ENCODE results near the gene MCC.
"Not testable (repeated sequence)": the region's sequence is repeated elsewhere in the genome, so short reads cannot be mapped to it uniquely, and the experiment has no call there.

MCC gene

GRCh38 chr5:113081091-113081839, 407.0 kb downstream of the MCC start:
- H3K9ac ChIP-seq (ENCODE audit: low read depth in 1 of 2, low read length in 2 of 2), result no peak overlapping the region
- no peaks in the 10 kb centered on the region for H3K27me3 ChIP-seq (ENCODE audit: control insufficient read depth in 1 of 2, insufficient read depth in 2 of 2, low read length in 2 of 2)
- no peak overlapping the region for H3K27ac ChIP-seq (ENCODE audit: low read depth, low read length)
- no peak overlapping the region for H3K4me3 ChIP-seq (ENCODE audit: low read depth in 1 of 2, low read length in 2 of 2)
- H3K9me3 ChIP-seq (ENCODE audit: control insufficient read depth in 1 of 2, low read length in 2 of 2), result no peaks in the 10 kb centered on the region
- no peaks in the 10 kb centered on the region for H3K4me1 ChIP-seq (ENCODE audit: control insufficient read depth in 1 of 2, insufficient read depth in 2 of 2, low read length in 2 of 2)
- peaks cover 0 to 5% of the 10 kb centered on the region in 2 donors for H3K36me3 ChIP-seq (ENCODE audit: control insufficient read depth in 1 of 2, insufficient read depth in 2 of 2, low read length in 2 of 2)

- H3K9ac ChIP-seq (ENCODE audit: low read depth in 1 of 2, low read length in 2 of 2); H3K4me3 ChIP-seq (ENCODE audit: low read depth in 1 of 2, low read length in 2 of 2); H3K27ac ChIP-seq (ENCODE audit: low read depth, low read length); H3K9me3 ChIP-seq (ENCODE audit: control insufficient read depth in 1 of 2, low read length in 2 of 2); H3K27me3 ChIP-seq (ENCODE audit: control insufficient read depth in 1 of 2, insufficient read depth in 2 of 2, low read length in 2 of 2); H3K36me3 ChIP-seq (ENCODE audit: control insufficient read depth in 1 of 2, insufficient read depth in 2 of 2, low read length in 2 of 2); H3K4me1 ChIP-seq (ENCODE audit: control insufficient read depth in 1 of 2, insufficient read depth in 2 of 2, low read length in 2 of 2): not testable (repeated sequence)
These were observed 411.6 kb downstream of the MCC start for GRCh38 chr5:113076649-113077048.

- Histone ChIP-seq H3K4me3 (ENCODE audit: low read depth in 1 of 2, low read length in 2 of 2) (no peak overlapping the region), H3K27ac (ENCODE audit: low read depth, low read length) (no peak overlapping the region), H3K36me3 (ENCODE audit: control insufficient read depth in 1 of 2, insufficient read depth in 2 of 2, low read length in 2 of 2) (no peaks in the 10 kb centered on the region), H3K9ac (ENCODE audit: low read depth in 1 of 2, low read length in 2 of 2) (no peak overlapping the region), H3K4me1 (ENCODE audit: control insufficient read depth in 1 of 2, insufficient read depth in 2 of 2, low read length in 2 of 2) (no peaks in the 10 kb centered on the region), H3K9me3 (ENCODE audit: control insufficient read depth in 1 of 2, low read length in 2 of 2) (no peaks in the 10 kb centered on the region), H3K27me3 (ENCODE audit: control insufficient read depth in 1 of 2, insufficient read depth in 2 of 2, low read length in 2 of 2) (no peaks in the 10 kb centered on the region)
These were observed 413.2 kb downstream of the MCC start for GRCh38 chr5:113075019-113075418.

- H3K9ac ChIP-seq (ENCODE audit: low read depth in 1 of 2, low read length in 2 of 2); H3K27ac ChIP-seq (ENCODE audit: low read depth, low read length); H3K9me3 ChIP-seq (ENCODE audit: control insufficient read depth in 1 of 2, low read length in 2 of 2); H3K4me3 ChIP-seq (ENCODE audit: low read depth in 1 of 2, low read length in 2 of 2); H3K4me1 ChIP-seq (ENCODE audit: control insufficient read depth in 1 of 2, insufficient read depth in 2 of 2, low read length in 2 of 2); H3K27me3 ChIP-seq (ENCODE audit: control insufficient read depth in 1 of 2, insufficient read depth in 2 of 2, low read length in 2 of 2); H3K36me3 ChIP-seq (ENCODE audit: control insufficient read depth in 1 of 2, insufficient read depth in 2 of 2, low read length in 2 of 2): not testable (repeated sequence)
These were observed 414.6 kb downstream of the MCC start for GRCh38 chr5:113073629-113074034.

GRCh38 chr5:113071401-113071800, 416.9 kb downstream of the MCC start:
- no peaks in the 10 kb centered on the region for H3K9me3 ChIP-seq (ENCODE audit: control insufficient read depth in 1 of 2, low read length in 2 of 2)
- H3K9ac ChIP-seq (ENCODE audit: low read depth in 1 of 2, low read length in 2 of 2), result no peak overlapping the region
- H3K27me3 ChIP-seq (ENCODE audit: control insufficient read depth in 1 of 2, insufficient read depth in 2 of 2, low read length in 2 of 2), result no peaks in the 10 kb centered on the region
- no peaks in the 10 kb centered on the region for H3K4me1 ChIP-seq (ENCODE audit: control insufficient read depth in 1 of 2, insufficient read depth in 2 of 2, low read length in 2 of 2)
- no peaks in the 10 kb centered on the region for H3K36me3 ChIP-seq (ENCODE audit: control insufficient read depth in 1 of 2, insufficient read depth in 2 of 2, low read length in 2 of 2)
- H3K27ac ChIP-seq (ENCODE audit: low read depth, low read length), result no peak overlapping the region
- H3K4me3 ChIP-seq (ENCODE audit: low read depth in 1 of 2, low read length in 2 of 2), result no peak overlapping the region

GRCh38 chr5:113070901-113071300, 417.4 kb downstream of the MCC start:
- no peaks in the 10 kb centered on the region for H3K4me1 ChIP-seq (ENCODE audit: control insufficient read depth in 1 of 2, insufficient read depth in 2 of 2, low read length in 2 of 2)
- no peaks in the 10 kb centered on the region for H3K36me3 ChIP-seq (ENCODE audit: control insufficient read depth in 1 of 2, insufficient read depth in 2 of 2, low read length in 2 of 2)
- no peak overlapping the region for H3K27ac ChIP-seq (ENCODE audit: low read depth, low read length)
- H3K27me3 ChIP-seq (ENCODE audit: control insufficient read depth in 1 of 2, insufficient read depth in 2 of 2, low read length in 2 of 2), result no peaks in the 10 kb centered on the region
- no peak overlapping the region for H3K4me3 ChIP-seq (ENCODE audit: low read depth in 1 of 2, low read length in 2 of 2)
- no peak overlapping the region for H3K9ac ChIP-seq (ENCODE audit: low read depth in 1 of 2, low read length in 2 of 2)
- H3K9me3 ChIP-seq (ENCODE audit: control insufficient read depth in 1 of 2, low read length in 2 of 2), result no peaks in the 10 kb centered on the region

GRCh38 chr5:113068559-113068958, 419.7 kb downstream of the MCC start:
- no peaks in the 10 kb centered on the region for H3K36me3 ChIP-seq (ENCODE audit: control insufficient read depth in 1 of 2, insufficient read depth in 2 of 2, low read length in 2 of 2)
- H3K9me3 ChIP-seq (ENCODE audit: control insufficient read depth in 1 of 2, low read length in 2 of 2), result no peaks in the 10 kb centered on the region
- no peaks in the 10 kb centered on the region for H3K27me3 ChIP-seq (ENCODE audit: control insufficient read depth in 1 of 2, insufficient read depth in 2 of 2, low read length in 2 of 2)
- no peaks in the 10 kb centered on the region for H3K4me1 ChIP-seq (ENCODE audit: control insufficient read depth in 1 of 2, insufficient read depth in 2 of 2, low read length in 2 of 2)
- H3K9ac ChIP-seq (ENCODE audit: low read depth in 1 of 2, low read length in 2 of 2), result no peak overlapping the region
- H3K27ac ChIP-seq (ENCODE audit: low read depth, low read length), result no peak overlapping the region
- no peak overlapping the region for H3K4me3 ChIP-seq (ENCODE audit: low read depth in 1 of 2, low read length in 2 of 2)

GRCh38 chr5:113067635-113068344, 420.5 kb downstream of the MCC start:
- Histone ChIP-seq H3K9ac (ENCODE audit: low read depth in 1 of 2, low read length in 2 of 2) (no peak overlapping the region), H3K27me3 (ENCODE audit: control insufficient read depth in 1 of 2, insufficient read depth in 2 of 2, low read length in 2 of 2) (no peaks in the 10 kb centered on the region), H3K36me3 (ENCODE audit: control insufficient read depth in 1 of 2, insufficient read depth in 2 of 2, low read length in 2 of 2) (no peaks in the 10 kb centered on the region), H3K4me3 (ENCODE audit: low read depth in 1 of 2, low read length in 2 of 2) (no peak overlapping the region), H3K9me3 (ENCODE audit: control insufficient read depth in 1 of 2, low read length in 2 of 2) (no peaks in the 10 kb centered on the region), H3K27ac (ENCODE audit: low read depth, low read length) (no peak overlapping the region), H3K4me1 (ENCODE audit: control insufficient read depth in 1 of 2, insufficient read depth in 2 of 2, low read length in 2 of 2) (no peaks in the 10 kb centered on the region)

- H3K9ac ChIP-seq (ENCODE audit: low read depth in 1 of 2, low read length in 2 of 2), result no peak overlapping the region
- no peaks in the 10 kb centered on the region for H3K9me3 ChIP-seq (ENCODE audit: control insufficient read depth in 1 of 2, low read length in 2 of 2)
- H3K27me3 ChIP-seq (ENCODE audit: control insufficient read depth in 1 of 2, insufficient read depth in 2 of 2, low read length in 2 of 2), result no peaks in the 10 kb centered on the region
- H3K36me3 ChIP-seq (ENCODE audit: control insufficient read depth in 1 of 2, insufficient read depth in 2 of 2, low read length in 2 of 2), result no peaks in the 10 kb centered on the region
- no peak overlapping the region for H3K4me3 ChIP-seq (ENCODE audit: low read depth in 1 of 2, low read length in 2 of 2)
- H3K4me1 ChIP-seq (ENCODE audit: control insufficient read depth in 1 of 2, insufficient read depth in 2 of 2, low read length in 2 of 2), result no peaks in the 10 kb centered on the region
- H3K27ac ChIP-seq (ENCODE audit: low read depth, low read length), result no peak overlapping the region
These were observed 422.6 kb downstream of the MCC start for GRCh38 chr5:113065626-113066025.

GRCh38 chr5:113064806-113065205, 423.4 kb downstream of the MCC start:
- Histone ChIP-seq H3K4me1 (ENCODE audit: control insufficient read depth in 1 of 2, insufficient read depth in 2 of 2, low read length in 2 of 2) (no peaks in the 10 kb centered on the region), H3K9me3 (ENCODE audit: control insufficient read depth in 1 of 2, low read length in 2 of 2) (no peaks in the 10 kb centered on the region), H3K27ac (ENCODE audit: low read depth, low read length) (no peak overlapping the region), H3K27me3 (ENCODE audit: control insufficient read depth in 1 of 2, insufficient read depth in 2 of 2, low read length in 2 of 2) (no peaks in the 10 kb centered on the region), H3K36me3 (ENCODE audit: control insufficient read depth in 1 of 2, insufficient read depth in 2 of 2, low read length in 2 of 2) (no peaks in the 10 kb centered on the region), H3K9ac (ENCODE audit: low read depth in 1 of 2, low read length in 2 of 2) (no peak overlapping the region), H3K4me3 (ENCODE audit: low read depth in 1 of 2, low read length in 2 of 2) (no peak overlapping the region)

Measured in duodenal mucosa (tissue), 2 donors.